Left kidney (tissue), 2 donors: ENCODE results near the gene TMEM209. TPM values are rescaled to one million over a fixed set of nuclear protein-coding genes. Genes with fewer than 3 reads are reported as not detected.
A peak's percentile ranks its signal among the peaks of the same experiment; 100 is the strongest.
"Not testable (repeated sequence)": the region's sequence is repeated elsewhere in the genome, so short reads cannot be mapped to it uniquely, and the experiment has no call there.

Experiments used
- DNase-seq: peaks from one replicate; pipeline ENCODE4 v3.0.0-alpha.2; 2013
- polyA plus RNA-seq: library from polyadenylated mRNA; unstranded; fragments of 120-200 nt; gene quantifications from one replicate; pipeline ENCODE4 v1.2.1, GENCODE V29; 2013; ENCODE audit not compliant: insufficient read length

Gene TMEM209
- polyA plus RNA-seq, 1 donor, result 32.2 TPM

- peak; percentile 58 for DNase-seq
These were observed 77.3 kb downstream of the TMEM209 start for GRCh38 chr7:130127821-130128317.

- DNase-seq, result no peak
These were observed 77.8 kb downstream of the TMEM209 start for GRCh38 chr7:130127404-130127803.

- not testable (repeated sequence) for DNase-seq
These were observed 78.4 kb downstream of the TMEM209 start for GRCh38 chr7:130126840-130127239.

GRCh38 chr7:130124711-130125110, 80.5 kb downstream of the TMEM209 start:
- no peak for DNase-seq

GRCh38 chr7:130123501-130123900, 81.7 kb downstream of the TMEM209 start:
- DNase-seq, result no peak

- no peak for DNase-seq
These were observed 86.4 kb downstream of the TMEM209 start for GRCh38 chr7:130118801-130119200.

- no peak for DNase-seq
These were observed 86.9 kb downstream of the TMEM209 start for GRCh38 chr7:130118294-130118693.

GRCh38 chr7:130114776-130115175, 90.4 kb downstream of the TMEM209 start:
- no peak for DNase-seq

Other genes starting within 250 kb of the TMEM209 start
- gene ZC3HC1, start 154.0 kb downstream of the TMEM209 start, polyA plus RNA-seq, result 36.7 TPM
- 63.9 TPM for gene KLHDC10, start 134.9 kb downstream of the TMEM209 start, polyA plus RNA-seq
- not detected for gene SSMEM1, start 2.5 kb upstream of the TMEM209 start, polyA plus RNA-seq
- 0.60 TPM for gene CPA2, start 61.5 kb upstream of the TMEM209 start, polyA plus RNA-seq
- 0.55 TPM for gene CPA4, start 87.8 kb upstream of the TMEM209 start, polyA plus RNA-seq
- not detected for gene CPA5, start 139.4 kb upstream of the TMEM209 start, polyA plus RNA-seq
- 1.9 TPM for gene CPA1, start 175.1 kb upstream of the TMEM209 start, polyA plus RNA-seq
- 32.3 TPM for gene CEP41, start 235.6 kb upstream of the TMEM209 start, polyA plus RNA-seq